GM19023 (cell line): ENCODE results near the gene TTC12.

Experiments
- ATAC-seq: cut with Tn5 transposase; IDR thresholded peaks from one replicate; pipeline ENCODE4 v1.9.1; 2021; ENCODE audit warnings: mild to moderate bottlenecking, moderate library complexity; ENCODE audit not compliant: unreplicated experiment

The TTC12 gene

DNA sequence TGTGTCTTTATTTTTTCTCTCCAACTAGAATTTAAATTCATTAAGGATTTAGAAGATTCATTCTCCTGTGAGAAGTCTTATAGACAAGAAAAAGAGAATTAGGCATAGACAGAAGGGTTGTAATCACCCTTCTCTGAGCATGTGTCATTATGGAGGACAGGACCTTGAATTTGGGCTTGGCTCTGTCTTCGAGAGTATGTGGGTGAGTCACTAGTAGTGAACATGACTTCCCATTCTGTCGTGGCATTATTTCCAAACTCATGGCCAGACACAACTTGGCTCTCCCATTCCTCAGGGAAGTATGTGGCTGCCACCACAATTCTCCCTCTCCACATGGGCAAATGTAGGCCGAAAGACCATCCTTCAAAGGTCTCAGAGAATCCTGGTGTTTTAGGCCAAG is 58.9 kb downstream of the TTC12 start:
- ATAC-seq = no peak

GRCh38 chr11:113373981-113374560 is 59.7 kb downstream of the TTC12 start:
- ATAC-seq = no peak

DNA sequence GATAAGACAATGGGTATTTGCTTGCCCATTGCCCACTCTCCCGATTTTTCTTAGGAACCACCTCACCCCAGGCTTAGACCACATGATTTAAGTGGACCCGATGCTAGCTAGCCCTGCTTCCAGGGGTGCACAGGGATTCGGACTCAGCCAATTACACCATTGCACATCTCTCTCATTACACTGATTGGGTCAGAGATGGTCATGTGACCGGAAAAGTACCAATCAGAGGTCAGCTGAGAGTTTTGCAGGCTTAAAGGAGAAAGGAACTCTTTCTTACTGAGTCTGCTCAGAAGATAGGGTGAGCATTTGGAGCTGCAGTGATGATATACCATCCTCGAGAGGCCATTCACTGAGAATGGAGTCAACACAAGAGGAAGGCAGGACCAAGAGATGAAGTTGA is 61.0 kb downstream of the TTC12 start:
- ATAC-seq = no peak

- ATAC-seq = peak; percentile 80
These were observed 61.8 kb downstream of the TTC12 start for GRCh38 chr11:113376156-113376555.

- no peak for ATAC-seq
These were observed 63.5 kb downstream of the TTC12 start for GRCh38 chr11:113377681-113378412.

GRCh38 chr11:113378692-113379091 is 64.3 kb downstream of the TTC12 start:
- no peak for ATAC-seq

DNA sequence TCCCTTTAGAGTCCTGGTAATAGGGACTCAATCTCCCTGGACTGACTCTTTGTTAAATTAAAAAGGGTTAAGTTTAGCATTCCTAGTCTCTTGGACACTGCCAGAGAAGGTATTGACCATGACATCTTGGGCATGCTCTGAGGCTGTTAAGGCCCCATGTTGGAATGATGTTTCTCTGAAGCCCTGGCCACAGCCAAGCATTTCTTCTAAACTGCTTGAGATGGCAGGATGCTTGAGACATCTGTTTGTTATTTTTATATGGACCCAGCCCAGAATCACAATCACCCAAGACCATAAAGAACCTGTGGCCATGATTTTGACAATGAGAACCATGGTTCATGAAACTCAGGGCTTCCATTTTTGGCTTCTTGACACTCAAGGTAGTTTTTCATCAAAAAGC is 67.7 kb downstream of the TTC12 start:
- no peak for ATAC-seq

GRCh38 chr11:113384551-113384950 is 70.2 kb downstream of the TTC12 start:
- no peak for ATAC-seq

DNA sequence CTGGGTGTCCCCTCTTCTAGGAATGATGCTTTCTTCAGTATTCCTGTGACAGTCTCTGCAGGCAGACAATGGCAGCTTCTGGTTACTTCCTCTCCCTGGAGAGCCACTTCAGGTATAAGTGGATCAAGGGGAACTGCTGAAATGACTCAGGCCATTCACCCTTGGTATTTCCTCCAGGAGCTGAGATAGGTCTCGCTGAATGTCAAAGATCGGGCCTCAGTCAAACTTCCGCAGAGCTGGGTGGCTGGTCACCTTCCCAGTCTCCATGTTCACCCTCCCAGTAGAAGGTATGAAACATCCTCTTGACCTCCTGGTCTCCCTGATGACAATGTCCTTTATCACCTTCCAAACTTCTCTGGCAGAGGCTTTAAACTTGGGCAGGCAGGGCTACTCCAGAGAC is 71.4 kb downstream of the TTC12 start:
- ATAC-seq = no peak

DNA sequence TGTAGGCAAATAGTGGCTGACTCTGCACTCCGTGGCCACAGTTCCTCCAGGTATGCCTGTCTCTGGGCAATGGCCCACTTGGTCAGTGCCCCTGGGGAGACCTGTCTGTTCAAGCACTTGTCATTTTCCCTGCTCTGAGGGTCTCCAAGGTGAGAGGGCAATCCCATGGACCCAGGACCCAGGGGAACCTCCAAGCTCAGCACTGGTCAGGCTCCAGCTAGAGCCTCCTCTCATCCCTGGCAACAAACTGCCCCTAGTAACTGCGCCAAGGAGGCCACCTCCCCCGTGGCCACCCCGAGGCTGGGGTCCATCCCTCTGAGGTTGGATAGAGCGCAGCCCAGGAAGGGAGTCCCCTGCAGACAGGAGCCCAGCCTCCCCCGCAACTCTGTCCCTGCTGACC is 72.5 kb downstream of the TTC12 start:
- ATAC-seq = no peak

DNA sequence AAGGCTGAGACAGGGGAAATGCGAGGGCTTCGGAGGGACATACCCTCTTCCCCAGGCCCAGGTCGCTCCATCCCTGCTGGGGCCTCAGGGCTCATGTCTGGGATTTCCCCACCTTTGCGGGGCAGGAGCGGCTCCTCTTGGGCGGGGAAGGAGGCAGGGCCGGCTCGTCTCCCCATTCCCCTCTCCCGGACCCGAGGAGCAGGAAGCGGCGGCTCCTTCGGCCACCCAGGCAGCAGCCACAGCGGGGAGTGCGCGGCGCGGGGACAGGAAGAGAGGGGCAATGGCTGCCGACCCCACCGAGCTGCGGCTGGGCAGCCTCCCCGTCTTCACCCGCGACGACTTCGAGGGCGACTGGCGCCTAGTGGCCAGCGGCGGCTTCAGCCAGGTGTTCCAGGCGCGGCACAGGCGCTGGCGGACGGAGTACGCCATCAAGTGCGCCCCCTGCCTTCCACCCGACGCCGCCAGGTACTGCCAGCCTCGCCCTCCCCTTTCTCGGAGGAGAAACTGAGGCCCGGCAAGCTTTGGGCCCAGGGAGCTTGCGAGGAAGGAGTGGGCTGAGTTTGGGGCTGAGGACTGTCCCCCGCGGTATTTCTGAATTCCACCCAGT is 73.3 kb downstream of the TTC12 start, which contains the start of gene ANKK1:
Gene ANKK1, plus strand, starts transcription at position 175 of the 607 bp plus-strand sequence. Its CDS starts 106 bp downstream, at position 281.
- no peak for ATAC-seq

DNA sequence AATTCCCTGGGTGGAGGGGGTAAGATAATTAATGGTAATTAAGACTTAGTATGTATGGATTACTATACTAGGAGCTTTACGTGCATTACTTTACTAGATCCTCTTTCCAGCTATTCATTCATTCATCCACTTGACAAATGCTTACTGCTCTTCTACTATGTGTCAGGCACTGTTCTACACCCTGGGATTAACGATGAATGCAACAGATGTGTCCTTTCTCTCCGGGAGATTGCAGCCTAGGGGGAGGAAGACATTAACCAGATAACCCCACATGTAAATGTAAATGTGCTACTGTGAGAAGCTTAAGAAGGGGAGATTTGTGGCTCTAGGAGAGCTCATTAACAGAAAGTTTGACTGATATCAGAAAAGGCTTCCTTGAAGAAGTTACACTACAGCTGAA is 74.9 kb downstream of the TTC12 start:
- ATAC-seq = no peak

GRCh38 chr11:113392236-113392921 is 78.0 kb downstream of the TTC12 start:
- ATAC-seq = no peak

DNA sequence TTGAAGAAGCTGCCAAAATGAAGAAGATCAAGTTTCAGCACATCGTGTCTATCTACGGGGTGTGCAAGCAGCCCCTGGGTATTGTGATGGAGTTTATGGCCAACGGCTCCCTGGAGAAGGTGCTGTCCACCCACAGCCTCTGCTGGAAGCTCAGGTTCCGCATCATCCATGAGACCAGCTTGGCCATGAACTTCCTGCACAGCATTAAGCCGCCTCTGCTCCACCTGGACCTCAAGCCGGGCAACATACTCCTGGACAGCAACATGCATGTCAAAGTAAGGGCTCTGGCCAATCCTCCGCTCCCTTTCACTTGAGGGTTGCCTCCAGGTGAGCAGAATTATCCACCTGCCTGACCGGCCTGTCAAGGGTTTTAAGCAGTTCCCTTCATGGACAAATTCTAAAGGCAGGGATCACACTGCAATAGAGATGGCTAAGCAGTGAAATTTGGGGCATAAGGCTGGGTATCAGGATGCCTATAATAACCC is 79.2 kb downstream of the TTC12 start:
- ATAC-seq = no peak

- no peak for ATAC-seq
These were observed 80.5 kb downstream of the TTC12 start for GRCh38 chr11:113394919-113395318.

- ATAC-seq = no peak
These were observed 81.5 kb downstream of the TTC12 start for GRCh38 chr11:113395782-113396336.

DNA sequence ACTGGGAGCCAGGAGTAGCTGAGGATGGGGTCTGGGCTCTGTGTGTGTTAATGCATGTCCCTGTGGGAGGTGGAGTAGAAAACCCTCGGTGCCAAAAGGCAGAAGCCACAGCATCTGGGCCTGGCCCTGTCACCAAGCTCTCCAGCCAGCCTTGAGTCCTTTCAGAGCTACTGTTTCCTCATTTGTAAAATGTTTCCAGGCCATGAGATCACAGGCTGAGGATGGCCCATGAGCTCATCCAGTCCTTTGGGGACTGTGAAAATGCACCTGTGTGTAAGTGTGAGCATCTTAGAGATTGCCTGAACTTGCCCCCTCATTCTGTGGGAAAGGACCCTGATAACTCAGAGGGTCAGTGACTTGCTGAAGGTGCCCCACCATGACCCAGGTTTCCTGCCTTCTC is 82.3 kb downstream of the TTC12 start:
- ATAC-seq = no peak

DNA sequence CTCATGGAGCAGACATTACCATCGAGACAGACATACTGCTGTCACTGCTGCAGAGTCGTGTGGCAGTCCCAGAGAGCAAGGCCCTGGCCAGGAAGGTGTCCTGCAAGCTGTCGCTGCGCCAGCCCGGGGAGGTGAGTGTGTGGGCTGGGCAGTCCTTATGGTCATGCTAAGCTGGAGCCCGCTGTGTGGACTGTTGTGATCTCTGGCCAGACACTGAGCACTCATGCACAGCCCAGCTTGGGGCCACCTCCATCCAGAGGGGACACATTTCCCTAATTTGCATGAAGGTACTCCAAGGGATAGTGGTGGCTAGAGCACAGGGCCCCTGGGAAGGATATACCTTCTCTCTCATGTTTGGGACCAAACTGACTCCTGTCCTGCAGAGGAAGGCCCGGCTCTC is 82.8 kb downstream of the TTC12 start:
- no peak for ATAC-seq

DNA sequence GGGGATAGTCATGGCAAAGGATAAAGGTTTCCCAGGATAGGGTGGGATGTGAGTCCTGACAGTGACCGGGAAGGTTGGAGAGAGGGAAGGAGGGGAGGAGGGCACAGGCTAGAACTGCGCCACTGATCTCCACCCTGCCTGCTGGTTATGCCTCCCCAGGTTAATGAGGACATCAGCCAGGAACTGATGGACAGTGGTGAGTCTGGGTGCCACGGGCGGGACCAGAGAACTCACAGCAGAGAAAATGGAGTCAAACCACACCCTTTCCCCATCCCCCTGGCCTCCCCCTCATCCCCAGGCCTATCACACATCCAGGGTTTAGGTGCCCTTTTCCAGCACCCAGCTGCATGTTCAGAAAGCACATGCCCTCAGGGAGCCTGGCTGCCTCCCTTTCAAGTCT is 83.4 kb downstream of the TTC12 start:
- ATAC-seq = no peak

DNA sequence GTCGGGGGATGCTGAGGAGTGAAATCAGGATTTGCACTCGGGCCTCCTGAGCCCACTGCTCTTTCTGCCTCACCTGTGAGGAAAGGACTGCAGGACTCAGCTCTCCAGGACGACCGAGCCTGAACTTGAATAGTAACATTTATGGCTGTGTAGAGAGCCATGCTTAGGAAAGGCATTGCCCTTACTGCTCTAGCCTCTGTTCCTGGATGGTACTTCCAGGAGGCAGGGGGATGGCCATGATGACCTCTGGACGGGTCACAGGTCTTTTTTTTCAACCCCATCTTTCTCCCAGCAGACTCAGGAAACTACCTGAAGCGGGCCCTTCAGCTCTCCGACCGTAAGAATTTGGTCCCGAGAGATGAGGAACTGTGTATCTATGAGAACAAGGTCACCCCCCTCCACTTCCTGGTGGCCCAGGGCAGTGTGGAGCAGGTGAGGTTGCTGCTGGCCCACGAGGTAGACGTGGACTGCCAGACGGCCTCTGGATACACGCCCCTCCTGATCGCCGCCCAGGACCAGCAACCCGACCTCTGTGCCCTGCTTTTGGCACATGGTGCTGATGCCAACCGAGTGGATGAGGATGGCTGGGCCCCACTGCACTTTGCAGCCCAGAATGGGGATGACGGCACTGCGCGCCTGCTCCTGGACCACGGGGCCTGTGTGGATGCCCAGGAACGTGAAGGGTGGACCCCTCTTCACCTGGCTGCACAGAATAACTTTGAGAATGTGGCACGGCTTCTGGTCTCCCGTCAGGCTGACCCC is 84.5 kb downstream of the TTC12 start:
- ATAC-seq = no peak
